NOMO-1 treated with dmso at 0.1 percent for 144 hours (cell line): ENCODE measurements around the gene RESP18.
"Not testable (repeated sequence)": the region's sequence is repeated elsewhere in the genome, so short reads cannot be mapped to it uniquely, and the experiment has no call there.

ENCODE experiments used
- DNase-seq: peaks from one replicate; lab custom pipeline; 2025; ENCODE audit not compliant: unreplicated experiment; lab: John Stamatoyannopoulos, UW

Gene RESP18

GRCh38 chr2:219325657-219326315, 6.8 kb downstream of the RESP18 start:
- DNase-seq, result no peak

GRCh38 chr2:219325136-219325535, 7.4 kb downstream of the RESP18 start:
- no peak for DNase-seq

- no peak for DNase-seq
Measured at GRCh38 chr2:219323434-219323833, 9.1 kb downstream of the RESP18 start.

DNA sequence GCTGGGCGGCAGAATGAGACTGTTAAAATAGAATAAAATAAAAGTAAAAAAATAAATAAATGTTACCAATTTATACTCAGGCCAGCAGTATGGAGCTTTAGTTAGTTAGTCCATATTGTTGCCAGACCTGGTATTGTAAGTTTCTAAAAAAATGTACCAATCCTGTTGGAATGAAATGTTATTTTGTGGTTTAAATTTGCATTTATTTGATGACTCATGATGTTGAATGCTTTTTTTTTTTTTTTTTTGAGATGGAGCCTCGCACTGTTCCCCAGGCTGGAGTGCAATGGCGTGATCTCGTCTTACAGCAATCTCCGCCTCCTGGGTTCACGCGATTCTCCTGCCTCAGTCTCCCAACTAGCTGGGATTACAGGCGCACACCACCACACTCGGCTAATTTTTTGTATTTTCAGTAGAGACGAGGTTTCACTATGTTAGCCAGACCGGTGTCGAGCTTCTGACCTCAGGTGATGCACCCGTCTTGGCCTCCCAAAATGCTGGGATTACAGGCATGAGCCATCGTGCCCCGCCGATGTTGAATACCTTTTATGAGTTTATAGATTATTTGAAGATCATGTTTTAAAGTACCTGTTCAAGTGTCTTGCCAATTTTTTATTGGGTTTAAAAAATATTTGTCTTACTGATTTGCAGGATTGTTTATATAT, 17.6 kb downstream of the RESP18 start:
- no peak for DNase-seq

DNA sequence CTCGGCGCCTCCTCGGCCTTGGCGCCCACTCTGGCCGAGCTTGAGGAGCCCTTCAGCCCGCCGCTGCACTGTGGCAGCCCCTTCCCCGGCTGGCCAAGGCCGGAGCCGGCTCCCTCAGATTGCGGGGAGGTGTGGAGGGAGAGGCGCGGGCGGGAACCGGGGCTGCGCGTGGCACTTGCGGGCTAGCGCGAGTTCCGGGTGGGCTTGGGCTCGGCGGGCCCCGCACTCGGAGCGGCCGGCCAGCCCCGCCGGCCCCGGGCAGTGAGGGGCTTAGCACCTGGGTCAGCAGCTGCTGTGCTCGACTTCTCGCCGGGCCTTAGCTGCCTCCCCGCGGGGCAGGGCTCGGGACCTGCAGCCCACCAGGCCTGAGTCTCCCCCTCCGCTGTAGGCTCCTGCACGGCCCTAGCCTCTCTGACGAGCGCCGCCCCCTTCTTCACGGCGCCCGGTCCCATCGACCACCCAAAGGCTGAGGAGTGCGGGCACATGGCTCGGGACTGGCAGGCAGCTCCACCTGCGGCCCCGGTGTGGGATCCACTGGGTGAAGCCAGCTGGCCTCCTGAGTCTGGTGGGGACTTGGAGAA, 19.8 kb downstream of the RESP18 start:
- DNase-seq, result not testable (repeated sequence)

GRCh38 chr2:219309278-219309677, 23.3 kb downstream of the RESP18 start, which contains the start of gene PTPRN:
Gene PTPRN, minus strand, starts transcription at chr2:219309401. Its CDS starts 69 bp downstream, at chr2:219309332.
- DNase-seq, result no peak

- peak; percentile 46 for DNase-seq
Measured at GRCh38 chr2:219308142-219309101, 24.1 kb downstream of the RESP18 start.

- DNase-seq, result no peak
Measured at GRCh38 chr2:219306047-219306446, 26.5 kb downstream of the RESP18 start.

DNA sequence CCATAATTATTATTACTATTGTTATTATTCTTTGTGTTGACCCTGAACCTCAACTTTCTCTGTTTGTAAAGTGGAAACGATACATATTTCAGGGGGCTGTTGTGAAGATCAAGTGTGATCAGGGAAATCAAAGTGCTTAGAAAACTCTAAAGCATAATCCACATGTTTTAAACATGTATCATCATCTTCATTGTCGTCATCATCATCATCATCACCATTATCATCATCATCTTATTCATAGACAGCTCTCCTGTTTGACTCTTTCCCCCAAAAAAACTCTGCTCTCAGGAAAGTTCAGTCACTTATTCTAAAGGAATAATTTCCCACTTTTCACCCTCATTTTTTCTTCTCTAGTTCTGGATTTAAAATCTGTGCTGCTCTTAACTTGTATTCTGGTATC, 28.3 kb downstream of the RESP18 start:
- no peak for DNase-seq

GRCh38 chr2:219302412-219302968, 30.1 kb downstream of the RESP18 start:
- no peak for DNase-seq

GRCh38 chr2:219300022-219300421, 32.5 kb downstream of the RESP18 start:
- DNase-seq, result no peak

DNA sequence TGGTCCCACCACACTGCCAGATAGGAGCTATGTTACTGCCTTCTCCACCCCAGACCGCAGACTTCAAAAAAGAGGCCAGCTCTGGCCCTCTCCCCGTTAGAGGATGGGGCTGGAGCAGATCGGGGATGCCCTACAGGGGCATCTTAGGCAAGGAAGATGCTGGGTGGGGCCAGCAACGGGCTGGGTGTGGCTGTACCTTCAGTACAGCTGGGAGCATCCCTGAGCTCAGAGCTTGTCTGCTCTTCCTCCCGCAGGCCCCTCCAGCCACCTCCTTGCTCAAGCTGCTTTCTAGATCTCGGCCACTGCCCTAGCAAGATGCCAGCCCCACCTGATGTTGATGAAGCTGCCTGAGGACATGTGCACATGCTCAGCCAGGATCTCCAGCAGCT, 33.2 kb downstream of the RESP18 start:
- no peak for DNase-seq

GRCh38 chr2:219298759-219299371, 33.7 kb downstream of the RESP18 start:
- DNase-seq, result peak; percentile 66

DNA sequence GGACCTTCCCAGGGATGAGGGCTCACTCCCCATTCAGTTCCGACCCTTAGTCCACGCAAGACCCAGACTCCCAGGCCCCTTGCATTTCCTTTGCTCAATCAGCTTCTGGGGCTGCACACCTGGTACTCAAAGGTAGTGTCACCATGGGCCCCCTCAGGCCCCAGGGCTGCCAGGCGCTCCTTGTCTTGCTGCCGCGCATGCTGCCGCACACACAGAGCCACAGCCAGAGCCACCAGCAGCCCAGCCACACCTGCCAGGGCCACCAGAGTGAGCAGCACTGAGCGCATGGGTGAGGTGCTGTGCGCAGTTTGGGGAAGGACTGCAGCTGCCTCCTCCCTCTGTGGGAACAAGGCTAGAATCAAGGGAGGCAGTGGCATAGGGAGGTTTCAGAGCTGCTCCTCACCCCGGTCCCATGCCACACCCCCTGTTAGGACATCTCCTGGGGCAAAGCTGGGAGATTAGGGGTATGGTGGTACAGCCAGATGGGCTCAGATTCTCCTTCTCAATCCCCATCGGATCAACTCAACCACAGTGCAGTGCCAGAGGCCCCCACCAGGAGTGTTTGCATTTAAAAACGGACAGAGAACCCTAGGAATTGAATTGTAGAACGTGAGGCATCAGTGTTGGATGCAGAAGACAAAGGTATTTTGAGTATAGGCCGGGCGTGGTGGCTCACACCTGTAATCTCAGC, 34.6 kb downstream of the RESP18 start:
- no peak for DNase-seq

- DNase-seq, result no peak
Measured at GRCh38 chr2:219296631-219297391, 35.7 kb downstream of the RESP18 start.

DNA sequence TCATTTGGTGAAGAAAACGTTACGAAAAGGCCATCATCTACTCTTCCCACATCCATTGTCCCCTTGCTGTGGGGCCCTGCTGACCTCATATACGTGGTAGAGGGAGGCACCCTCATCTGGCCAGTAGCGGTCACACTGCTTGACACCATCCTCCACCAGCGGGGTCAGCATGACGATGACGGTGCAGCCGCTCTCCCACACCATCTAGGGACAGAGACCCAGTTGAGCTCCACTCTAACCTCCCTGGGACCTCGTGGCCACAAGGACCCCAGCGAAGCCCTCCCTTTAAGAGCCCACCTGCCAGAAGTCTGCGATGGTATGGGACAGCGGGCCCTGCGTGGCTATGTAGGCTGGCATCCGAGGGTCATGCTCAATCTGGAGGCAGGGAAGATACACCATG, 36.4 kb downstream of the RESP18 start:
- DNase-seq, result no peak

- DNase-seq, result peak; percentile 70
Measured at GRCh38 chr2:219294356-219295351, 37.9 kb downstream of the RESP18 start.

DNA sequence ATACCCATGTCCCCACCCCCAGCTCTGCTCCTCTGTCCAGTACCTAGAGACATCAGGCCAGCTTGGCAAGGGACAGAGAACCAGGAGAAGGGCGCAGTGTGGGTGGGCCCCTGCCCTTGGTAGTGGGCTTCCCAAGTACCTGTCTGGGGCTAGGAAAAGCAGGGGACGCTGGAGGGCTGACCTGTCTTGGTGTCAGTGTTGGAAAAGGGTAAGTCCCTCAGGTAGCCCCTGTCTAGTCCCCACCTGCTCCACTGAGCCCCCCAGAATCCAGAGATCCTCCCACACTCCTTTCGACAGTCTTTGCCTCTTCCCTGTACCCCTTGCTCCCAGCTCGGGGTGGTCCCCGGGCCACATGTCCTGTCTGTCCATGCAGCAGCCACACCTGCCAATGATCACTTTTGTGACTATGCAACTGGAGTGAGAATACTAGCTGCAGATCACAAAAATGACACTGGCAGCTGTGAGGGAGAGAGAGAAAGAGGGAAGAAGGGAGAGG, 38.8 kb downstream of the RESP18 start:
- DNase-seq, result no peak
